ENCODE measurements around the gene FOXN1. TPM values are rescaled to one million over a fixed set of nuclear protein-coding genes. Genes with fewer than 3 reads are reported as not detected.

Gene FOXN1
- total and polyA plus RNA-seq, 2 of the 4 experiments (the other 2 are of a cell fraction): not detected

DNA sequence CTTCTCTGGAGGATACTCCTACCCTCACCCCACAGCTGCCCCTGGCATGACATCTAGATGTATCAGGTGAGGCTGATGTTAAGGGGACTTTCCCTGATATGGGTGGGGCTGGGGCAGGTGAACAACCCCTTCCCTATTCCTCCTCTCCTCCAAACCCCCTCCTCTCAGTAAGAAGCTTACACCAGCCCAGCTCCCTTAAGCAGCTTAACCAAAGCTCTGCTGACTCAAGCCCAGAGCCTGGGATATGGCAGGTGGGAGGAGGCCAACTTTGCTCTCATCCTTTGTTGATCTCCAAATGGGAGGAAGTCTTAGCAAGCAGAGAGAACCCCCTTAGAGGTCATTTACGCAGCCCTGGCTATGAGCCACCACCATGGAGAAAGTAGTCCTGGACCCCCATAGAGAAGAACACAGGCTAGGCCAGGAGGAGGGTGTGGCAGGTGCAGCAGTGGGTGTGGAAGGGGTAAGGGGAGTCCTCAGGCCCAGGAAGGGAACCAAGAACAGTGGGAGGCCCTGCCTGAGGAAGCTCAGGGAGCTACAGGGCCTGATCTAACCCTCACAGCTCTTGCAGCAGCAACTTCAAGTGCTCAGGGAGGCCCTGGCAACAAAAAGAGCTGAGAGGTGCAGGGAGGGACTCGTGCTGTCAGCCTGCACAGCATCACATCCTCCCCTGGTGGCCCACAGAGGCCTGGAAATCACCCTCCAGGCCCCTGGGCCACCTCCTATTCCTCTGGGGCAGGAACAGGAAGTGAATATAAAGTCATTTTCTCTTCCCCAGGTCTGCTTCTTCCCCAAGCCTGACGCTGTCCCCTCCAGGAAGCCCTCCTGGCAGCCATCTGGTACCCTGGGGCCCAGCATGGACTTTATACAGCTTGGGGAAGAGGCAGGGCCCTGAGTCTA, 43.3 kb downstream of the FOXN1 start (continued):
- TF ChIP-seq, protein P1, sequence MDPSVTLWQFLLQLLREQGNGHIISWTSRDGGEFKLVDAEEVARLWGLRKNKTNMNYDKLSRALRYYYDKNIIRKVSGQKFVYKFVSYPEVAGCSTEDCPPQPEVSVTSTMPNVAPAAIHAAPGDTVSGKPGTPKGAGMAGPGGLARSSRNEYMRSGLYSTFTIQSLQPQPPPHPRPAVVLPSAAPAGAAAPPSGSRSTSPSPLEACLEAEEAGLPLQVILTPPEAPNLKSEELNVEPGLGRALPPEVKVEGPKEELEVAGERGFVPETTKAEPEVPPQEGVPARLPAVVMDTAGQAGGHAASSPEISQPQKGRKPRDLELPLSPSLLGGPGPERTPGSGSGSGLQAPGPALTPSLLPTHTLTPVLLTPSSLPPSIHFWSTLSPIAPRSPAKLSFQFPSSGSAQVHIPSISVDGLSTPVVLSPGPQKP (IDR thresholded peaks at IDR 0.05; ENCODE audit: borderline replicate concordance, low read depth, low read length): no peak
- TF ChIP-seq RAD21 (IDR thresholded peaks at IDR 0.05; ENCODE audit: low read length): no peak
- TF ChIP-seq CHD1 (IDR thresholded peaks at IDR 0.05; ENCODE audit: low read depth, low read length): no peak
- TF ChIP-seq MAFK (IDR thresholded peaks at IDR 0.05; ENCODE audit: low read depth, low read length): no peak
- TF ChIP-seq CEBPB (IDR thresholded peaks at IDR 0.05; ENCODE audit: low read depth, low read length): no peak
